Activated CD8-positive, alpha-beta memory T cell treated with anti-CD3 and anti-CD28 coated beads, Interleukin-2, amount 10 ng/mL, durations not matched to agents 7 days and 5 days (primary cell): Measurements from ENCODE around the gene PTPDC1. TPM values are rescaled to one million over a fixed set of nuclear protein-coding genes. Genes with fewer than 3 reads are reported as not detected.
"Not testable (repeated sequence)": the region's sequence is repeated elsewhere in the genome, so short reads cannot be mapped to it uniquely, and the experiment has no call there.

Source experiments
- ATAC-seq: fragments of 150-1000 bp; cut with Tn5 transposase; one replicate; pipeline ENCODE4 v1.10.0; 2021; ENCODE audit warnings: moderate library complexity
- CTCF ChIA-PET: fragments of 350-600 bp; sonication (Branson Sonifier 250); formaldehyde crosslinking; loops from one replicate; lab custom pipeline; 2021; ENCODE audit warnings: antibody characterized with exemption; lab: Charles Lee
- DNase-seq: peaks from one replicate; pipeline ENCODE4 v3.0.0-alpha.2; 2020
- H3K27ac Mint-ChIP-seq: one replicate; pipeline ENCODE4 v1.8.0; 2021; ENCODE audit warnings: mild to moderate bottlenecking, mixed read lengths
- H3K27me3 Mint-ChIP-seq: one replicate; pipeline ENCODE4 v1.8.0; 2021; ENCODE audit warnings: mixed read lengths
- H3K36me3 Mint-ChIP-seq: one replicate; pipeline ENCODE4 v1.8.0; 2021; ENCODE audit warnings: mild to moderate bottlenecking, mixed read lengths
- H3K4me1 Mint-ChIP-seq: one replicate; pipeline ENCODE4 v1.8.0; 2021; ENCODE audit warnings: mixed read lengths
- H3K4me3 Mint-ChIP-seq: one replicate; pipeline ENCODE4 v1.8.0; 2021; ENCODE audit warnings: mild to moderate bottlenecking, moderate library complexity, mixed read lengths
- H3K9me3 Mint-ChIP-seq: one replicate; pipeline ENCODE4 v1.8.0; 2022; ENCODE audit warnings: low read depth, mixed read lengths
- total RNA-seq, 2 experiments: library from RNA; stranded (reverse); gene quantifications; one replicate each; pipeline ENCODE4 v1.2.3, GENCODE V29; 2021

The PTPDC1 gene
- total RNA-seq, 2 experiments from 2014 or later = 5.2 to 6.5 TPM

DNA sequence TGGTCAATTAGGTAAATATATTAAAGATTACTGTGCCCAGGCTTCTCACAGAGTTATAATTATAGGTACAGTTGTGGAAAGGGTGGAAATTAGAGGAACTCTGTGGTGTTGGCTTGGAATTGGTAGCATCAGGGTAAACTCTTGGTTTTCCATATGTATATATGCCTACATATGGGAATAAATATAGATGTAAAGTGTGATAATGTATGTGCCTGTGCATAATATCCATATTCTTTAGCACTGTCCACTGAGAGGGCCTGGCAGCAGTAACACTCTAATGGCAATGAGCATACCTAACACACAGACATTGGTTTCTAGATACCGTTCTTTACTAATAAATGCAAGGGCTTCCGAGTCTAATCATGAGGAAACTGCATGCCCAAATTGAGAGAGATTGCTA lies 4.0 kb upstream of the PTPDC1 start:
- ATAC-seq (no peak), DNase-seq (no peak)
- CTCF ChIA-PET = no interaction called here
- H3K4me3 Mint-ChIP-seq = no peak overlapping the region
- H3K27ac Mint-ChIP-seq = no peak overlapping the region
- peaks cover 12% of the 10 kb centered on the region for H3K36me3 Mint-ChIP-seq
- H3K27me3 Mint-ChIP-seq = no peaks in the 10 kb centered on the region
- peaks cover 40% of the 10 kb centered on the region for H3K4me1 Mint-ChIP-seq
- no peaks in the 10 kb centered on the region for H3K9me3 Mint-ChIP-seq

DNA sequence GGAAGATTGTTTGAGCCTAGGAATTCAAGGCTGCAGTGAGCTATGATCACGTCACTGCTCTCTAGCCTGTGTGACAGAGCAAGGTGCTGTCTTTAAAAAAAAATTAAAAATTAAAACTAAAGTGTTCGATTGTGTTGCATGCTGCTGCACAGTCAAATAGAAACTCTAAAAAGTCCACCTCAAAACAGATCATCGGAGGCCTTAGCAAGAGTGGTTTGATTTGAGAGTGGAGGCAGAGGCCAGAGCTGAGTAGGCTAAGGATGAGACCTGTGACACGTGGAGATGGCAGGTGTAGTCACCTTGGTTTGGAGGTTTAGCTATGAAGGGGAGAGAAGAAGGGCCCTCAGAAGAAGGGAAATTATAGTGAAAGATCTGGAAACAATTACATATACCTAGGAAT lies 2.8 kb upstream of the PTPDC1 start:
- H3K9me3 Mint-ChIP-seq = no peaks in the 10 kb centered on the region
- peak; percentile 65 for ATAC-seq

DNA sequence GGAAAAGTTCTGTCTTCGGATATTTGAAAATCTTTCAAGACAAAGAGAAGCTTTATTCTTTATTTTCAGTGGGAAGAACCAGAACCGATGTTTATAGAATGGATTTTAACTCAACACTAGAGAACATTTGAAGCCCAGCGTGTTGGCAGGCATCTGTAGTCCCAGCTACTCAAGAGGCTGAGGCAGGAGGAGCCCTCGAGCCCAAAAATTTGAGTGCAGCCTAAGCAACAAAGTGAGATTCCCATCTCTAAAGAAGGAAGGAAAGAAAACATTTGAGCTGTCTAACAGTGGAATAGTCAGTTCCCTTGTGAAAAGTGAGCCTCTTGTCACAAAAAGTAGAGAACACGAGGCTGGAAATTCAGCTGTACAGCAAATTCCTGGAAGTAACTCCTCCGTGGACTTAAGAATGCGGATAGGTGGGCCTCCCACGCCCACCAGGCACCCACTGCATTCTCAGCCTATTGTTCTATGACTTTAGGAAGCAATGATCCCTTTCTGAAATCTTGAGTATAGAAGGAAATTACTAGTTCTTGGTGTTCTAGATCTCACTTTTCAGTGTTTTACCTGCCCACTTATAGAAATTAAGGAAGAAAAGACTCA lies 2.3 kb upstream of the PTPDC1 start:
- CTCF ChIA-PET = interaction anchor here (0.5 to 1.4 kb wide), 4 partner anchors 91 to 520 kb away, joined by 3 read pairs; no protein-coding TSS in a partner anchor
- ATAC-seq = no peak
- peaks cover 40% of the 10 kb centered on the region for H3K4me1 Mint-ChIP-seq
- peaks cover 17% of the 10 kb centered on the region for H3K36me3 Mint-ChIP-seq
- no peak overlapping the region for H3K4me3 Mint-ChIP-seq
- peak overlapping the region; percentile 8 for H3K27ac Mint-ChIP-seq
- H3K27me3 Mint-ChIP-seq = no peaks in the 10 kb centered on the region
- DNase-seq = no peak
- no peaks in the 10 kb centered on the region for H3K9me3 Mint-ChIP-seq

More for the DNA sequence above, 2.8 kb upstream of the PTPDC1 start:
- CTCF ChIA-PET = interaction anchor here (0.5 to 0.6 kb wide), 2 partner anchors 132 to 521 kb away, joined by 3 read pairs; no protein-coding TSS in a partner anchor
- no peak for DNase-seq
- Mint-ChIP-seq H3K27me3 (no peaks in the 10 kb centered on the region), H3K27ac (no peak overlapping the region), H3K36me3 (peaks cover 14% of the 10 kb centered on the region), H3K4me1 (peaks cover 40% of the 10 kb centered on the region), H3K4me3 (no peak overlapping the region)

DNA sequence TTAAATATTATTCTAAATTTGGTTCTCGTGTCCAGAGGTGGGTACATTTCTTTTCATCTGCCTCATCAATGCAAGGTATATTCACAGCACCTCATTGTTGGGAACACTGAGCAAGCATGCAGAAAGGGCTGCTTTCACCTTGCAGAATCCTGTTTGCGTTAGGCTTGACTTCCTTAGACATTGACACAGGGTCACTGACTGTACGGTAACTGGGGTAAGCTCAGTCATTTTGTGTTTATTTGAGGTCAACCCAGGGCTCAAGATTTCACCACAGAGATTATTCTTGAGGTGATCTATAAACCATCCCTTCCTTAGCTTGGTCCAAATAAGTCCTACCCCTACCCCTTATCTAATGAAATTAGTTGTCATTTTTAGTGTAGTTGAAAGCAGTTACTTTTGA lies 1.7 kb upstream of the PTPDC1 start:
- H3K27me3 Mint-ChIP-seq = no peaks in the 10 kb centered on the region
- ATAC-seq (peak; percentile 72), DNase-seq (peak; percentile 51)
- peak overlapping the region; percentile 37 for H3K4me3 Mint-ChIP-seq
- H3K9me3 Mint-ChIP-seq = no peaks in the 10 kb centered on the region
- H3K36me3 Mint-ChIP-seq = peaks cover 17% of the 10 kb centered on the region
- peaks cover 40% of the 10 kb centered on the region for H3K4me1 Mint-ChIP-seq
- CTCF ChIA-PET = interaction anchor here (0.6 to 1.4 kb wide), 3 partner anchors 91 to 167 kb away, joined by 3 to 4 read pairs (median 3); no protein-coding TSS in a partner anchor
- H3K27ac Mint-ChIP-seq = peak overlapping the region; percentile 78

DNA sequence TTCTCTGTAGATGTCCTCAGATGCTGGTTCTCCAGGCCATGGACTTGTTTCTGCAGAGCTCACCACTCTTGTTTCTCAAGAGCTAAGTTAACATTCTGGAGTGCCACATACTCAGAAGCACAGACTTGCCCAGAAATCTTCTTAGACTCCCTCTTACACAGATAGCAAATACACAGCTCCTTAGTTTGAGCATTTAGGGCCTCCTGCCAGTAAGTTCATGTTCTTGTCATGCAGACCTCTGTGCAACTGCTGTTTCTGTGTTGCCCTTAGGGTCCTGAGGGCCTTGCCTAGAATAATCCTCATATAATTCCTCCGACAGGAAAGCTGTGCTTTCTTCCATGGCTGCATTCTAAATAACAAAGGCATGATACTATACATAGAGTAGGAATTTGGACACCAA lies 1.3 kb upstream of the PTPDC1 start:
- peaks cover 40% of the 10 kb centered on the region for H3K4me1 Mint-ChIP-seq
- H3K27me3 Mint-ChIP-seq = no peaks in the 10 kb centered on the region
- CTCF ChIA-PET = interaction anchor here (0.7 to 1.4 kb wide), 2 partner anchors 90 to 131 kb away, joined by 3 to 4 read pairs; no protein-coding TSS in a partner anchor
- DNase-seq = no peak
- H3K27ac Mint-ChIP-seq = peak overlapping the region; percentile 78
- peak; percentile 45 for ATAC-seq
- no peaks in the 10 kb centered on the region for H3K9me3 Mint-ChIP-seq
- peaks cover 16% of the 10 kb centered on the region for H3K36me3 Mint-ChIP-seq
- H3K4me3 Mint-ChIP-seq = peak overlapping the region; percentile 37

DNA sequence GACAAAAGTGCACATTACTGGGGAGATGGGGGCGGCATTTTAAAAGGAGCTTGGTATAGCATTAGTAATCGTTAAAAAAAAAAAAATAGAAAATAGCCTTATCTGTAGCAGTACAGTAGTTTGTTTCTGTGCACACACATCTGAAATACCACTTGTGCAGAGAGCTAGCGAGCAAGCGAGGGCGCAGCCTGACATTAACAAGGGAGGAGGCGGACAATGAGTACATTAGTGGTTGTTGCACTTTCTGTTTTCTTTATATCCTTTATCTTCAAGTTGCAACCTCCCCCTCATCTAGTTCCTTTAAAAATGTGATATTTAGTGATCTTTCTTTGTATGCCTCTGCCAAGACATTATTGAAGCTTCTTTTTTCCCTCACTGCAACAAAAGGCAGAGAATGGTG lies 880 bp upstream of the PTPDC1 start:
- H3K27ac Mint-ChIP-seq = peak overlapping the region; percentile 78
- ATAC-seq = peak; percentile 43
- peak overlapping the region; percentile 37 for H3K4me3 Mint-ChIP-seq
- CTCF ChIA-PET = interaction anchor here (1.4 kb wide), 1 partner anchor 90 kb away, joined by 3 read pairs; no protein-coding TSS in a partner anchor
- H3K4me1 Mint-ChIP-seq = peaks cover 40% of the 10 kb centered on the region
- no peak for DNase-seq
- H3K27me3 Mint-ChIP-seq = no peaks in the 10 kb centered on the region
- H3K9me3 Mint-ChIP-seq = no peaks in the 10 kb centered on the region
- H3K36me3 Mint-ChIP-seq = peaks cover 16% of the 10 kb centered on the region

DNA sequence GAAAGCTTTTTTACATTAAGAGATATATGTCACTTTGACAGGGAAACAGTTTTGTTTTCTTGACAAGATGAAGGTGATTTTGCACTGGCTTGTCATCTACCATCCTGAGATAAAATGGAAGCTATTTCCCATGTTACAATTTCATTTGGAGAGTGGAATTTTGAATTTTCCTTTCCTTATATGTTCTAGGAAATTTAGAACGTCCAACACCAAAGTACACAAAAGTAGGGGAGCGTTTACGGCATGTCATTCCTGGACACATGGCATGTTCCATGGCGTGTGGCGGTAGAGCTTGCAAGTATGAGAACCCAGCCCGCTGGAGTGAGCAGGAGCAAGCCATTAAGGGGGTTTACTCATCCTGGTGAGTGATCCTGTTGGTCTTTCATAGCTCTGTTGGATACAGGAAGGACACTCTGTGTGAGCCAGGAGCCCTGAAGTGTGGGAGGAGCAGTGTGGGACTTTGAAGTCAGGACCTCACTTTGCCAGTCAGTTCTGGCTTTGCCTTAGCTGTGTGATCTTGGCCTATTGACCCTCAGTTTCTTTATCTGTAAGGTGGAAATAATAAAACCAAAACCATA lies 887 bp downstream of the PTPDC1 start:
- Mint-ChIP-seq H3K9me3 (no peaks in the 10 kb centered on the region), H3K27me3 (no peaks in the 10 kb centered on the region), H3K36me3 (peaks cover 10% of the 10 kb centered on the region), H3K27ac (no peak overlapping the region), H3K4me1 (peaks cover 32% of the 10 kb centered on the region), H3K4me3 (no peak overlapping the region)
- ATAC-seq (no peak), DNase-seq (no peak)
- CTCF ChIA-PET = interaction anchor here (1.5 kb wide), 1 partner anchor 128 kb away, joined by 4 read pairs; no protein-coding TSS in a partner anchor

DNA sequence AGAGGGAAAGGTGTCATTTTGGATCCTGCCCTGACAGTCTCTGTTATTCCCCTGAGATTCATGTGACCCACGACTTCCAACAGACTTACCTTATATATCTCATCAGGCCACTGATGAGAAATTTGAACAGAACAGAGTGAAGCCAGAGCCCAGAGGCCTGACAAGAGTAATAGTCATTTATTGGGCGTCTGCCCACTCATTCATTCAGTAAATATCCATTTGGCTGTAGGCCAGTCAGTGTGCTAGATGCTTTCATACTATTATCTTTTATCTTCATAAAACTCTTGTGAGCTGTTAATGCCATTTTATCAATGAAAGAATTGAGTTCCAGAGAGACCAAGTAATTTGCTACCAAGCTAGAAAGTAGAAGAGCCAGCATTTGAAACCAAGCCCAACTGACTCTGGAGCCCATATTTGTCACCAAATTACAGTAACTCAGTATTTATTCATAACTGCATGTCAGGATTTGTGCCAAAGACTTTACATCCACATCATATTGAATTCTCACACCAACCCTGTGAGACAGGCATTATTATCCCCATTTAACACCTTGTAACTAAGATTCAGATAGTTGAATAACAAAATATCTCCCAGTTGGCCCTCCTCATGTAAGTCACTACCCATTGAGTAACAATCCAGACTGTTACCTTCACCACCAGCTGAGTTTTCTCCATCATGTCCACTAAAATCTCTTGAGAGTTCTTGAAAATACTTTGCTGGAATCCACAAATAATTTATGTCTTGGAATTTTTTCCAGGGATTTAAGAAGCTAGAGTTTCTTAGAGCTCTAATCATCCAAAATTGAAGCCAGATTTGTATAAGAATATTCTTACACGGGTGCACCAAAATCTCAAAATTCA lies 2.5 kb downstream of the PTPDC1 start:
- Mint-ChIP-seq H3K4me1 (peaks cover 24% of the 10 kb centered on the region), H3K27ac (no peak overlapping the region), H3K4me3 (no peak overlapping the region), H3K27me3 (no peaks in the 10 kb centered on the region), H3K9me3 (no peaks in the 10 kb centered on the region), H3K36me3 (peaks cover 5% of the 10 kb centered on the region)
- DNase-seq (no peak), ATAC-seq (no peak)
- CTCF ChIA-PET = interaction anchor here (1.4 kb wide), 1 partner anchor 91 kb away, joined by 3 read pairs; no protein-coding TSS in a partner anchor

DNA sequence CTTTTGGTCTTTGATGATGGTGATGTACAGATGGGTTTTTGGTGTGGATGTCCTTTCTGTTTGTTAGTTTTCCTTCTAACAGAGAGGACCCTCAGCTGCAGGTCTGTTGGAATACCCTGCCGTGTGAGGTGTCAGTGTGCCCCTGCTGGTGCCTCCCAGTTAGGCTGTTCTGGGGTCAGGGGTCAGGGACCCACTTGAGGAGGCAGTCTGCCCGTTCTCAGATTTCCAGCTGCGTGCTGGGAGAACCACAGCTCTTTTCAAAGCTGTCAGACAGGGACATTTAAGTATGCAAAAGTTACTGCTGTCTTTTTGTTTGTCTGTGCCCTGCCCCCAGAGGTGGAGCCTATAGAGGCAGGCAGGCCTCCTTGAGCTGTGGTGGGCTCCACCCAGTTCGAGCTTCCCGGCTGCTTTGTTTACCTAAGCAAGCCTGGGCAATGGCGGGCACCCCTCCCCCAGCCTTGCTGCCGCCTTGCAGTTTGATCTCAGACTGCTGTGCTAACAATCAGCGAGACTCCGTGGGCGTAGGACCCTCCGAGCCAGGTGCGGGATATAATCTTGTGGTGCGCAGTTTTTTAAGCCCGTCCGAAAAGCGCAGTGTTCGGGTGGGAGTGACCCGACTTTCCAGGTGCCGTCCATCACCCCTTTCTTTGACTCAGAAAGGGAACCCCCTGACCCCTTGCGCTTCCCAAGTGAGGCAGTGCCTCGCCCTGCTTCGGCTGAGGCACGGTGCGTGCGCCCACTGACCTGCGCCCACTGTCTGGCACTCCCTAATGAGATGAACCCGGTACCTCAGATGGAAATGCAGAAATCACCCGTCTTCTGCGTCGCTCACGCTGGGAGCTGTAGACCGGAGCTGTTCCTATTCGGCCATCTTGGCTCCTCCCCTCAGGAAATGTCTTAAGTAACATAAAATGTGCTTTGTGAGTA lies 10.2 kb downstream of the PTPDC1 start:
- not testable (repeated sequence) for H3K27ac Mint-ChIP-seq, H3K9me3 Mint-ChIP-seq, ATAC-seq, H3K4me1 Mint-ChIP-seq, DNase-seq, H3K4me3 Mint-ChIP-seq, H3K27me3 Mint-ChIP-seq, H3K36me3 Mint-ChIP-seq
- CTCF ChIA-PET = interaction anchor here (1.5 kb wide), 1 partner anchor 28 kb away, joined by 3 read pairs; no protein-coding TSS in a partner anchor

DNA sequence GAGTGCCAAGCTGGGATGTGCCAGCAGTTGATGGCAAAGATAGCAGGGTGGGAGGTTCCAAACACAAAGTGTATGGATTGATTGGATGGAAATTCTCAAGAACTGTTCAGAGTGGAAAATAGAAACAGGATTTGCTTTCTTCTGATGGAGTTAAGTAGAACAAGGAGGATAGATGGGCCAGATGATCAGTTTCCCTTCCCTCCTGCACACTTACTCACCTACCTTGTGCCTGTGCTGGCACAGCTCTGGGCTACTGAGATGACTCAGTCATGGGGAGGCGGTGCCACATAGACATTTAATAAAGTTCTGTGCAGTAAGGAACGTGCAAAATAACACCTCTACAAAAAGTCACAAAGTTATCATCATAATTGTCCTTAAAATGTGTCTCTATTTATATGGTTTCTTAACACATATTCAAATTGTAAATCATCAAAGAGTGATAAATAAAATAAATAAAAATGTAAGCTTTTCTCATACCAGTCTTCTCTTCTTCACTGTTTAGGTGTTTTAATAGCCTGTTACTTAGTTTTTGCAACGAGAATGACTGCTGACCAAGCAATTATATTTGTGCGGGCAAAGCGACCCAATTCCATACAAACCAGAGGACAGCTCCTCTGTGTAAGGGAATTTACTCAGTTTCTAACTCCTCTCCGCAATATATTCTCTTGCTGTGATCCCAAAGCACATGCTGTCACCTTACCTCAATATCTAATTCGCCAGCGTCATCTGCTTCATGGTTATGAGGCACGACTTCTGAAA lies 12.7 kb downstream of the PTPDC1 start:
- Mint-ChIP-seq H3K4me3 (no peak overlapping the region), H3K4me1 (peaks cover 9% of the 10 kb centered on the region), H3K9me3 (no peaks in the 10 kb centered on the region), H3K27me3 (no peaks in the 10 kb centered on the region), H3K36me3 (peaks cover 8% of the 10 kb centered on the region), H3K27ac (no peak overlapping the region)
- CTCF ChIA-PET = no interaction called here
- DNase-seq = no peak
- ATAC-seq = no peak

DNA sequence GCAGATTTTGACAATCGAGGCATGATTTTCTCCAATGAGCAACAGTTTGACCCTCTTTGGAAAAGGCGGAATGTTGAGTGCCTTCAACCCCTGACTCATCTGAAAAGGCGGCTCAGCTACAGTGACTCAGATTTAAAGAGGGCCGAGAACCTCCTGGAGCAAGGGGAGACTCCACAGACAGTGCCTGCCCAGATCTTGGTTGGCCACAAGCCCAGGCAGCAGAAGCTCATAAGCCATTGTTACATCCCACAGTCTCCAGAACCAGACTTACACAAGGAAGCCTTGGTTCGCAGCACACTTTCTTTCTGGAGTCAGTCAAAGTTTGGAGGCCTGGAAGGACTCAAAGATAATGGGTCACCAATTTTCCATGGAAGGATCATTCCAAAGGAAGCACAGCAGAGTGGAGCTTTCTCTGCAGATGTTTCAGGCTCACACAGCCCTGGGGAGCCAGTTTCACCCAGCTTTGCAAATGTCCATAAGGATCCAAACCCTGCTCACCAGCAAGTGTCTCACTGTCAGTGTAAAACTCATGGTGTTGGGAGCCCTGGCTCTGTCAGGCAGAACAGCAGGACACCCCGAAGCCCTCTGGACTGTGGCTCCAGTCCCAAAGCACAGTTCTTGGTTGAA lies 13.6 kb downstream of the PTPDC1 start:
- Mint-ChIP-seq H3K9me3 (no peaks in the 10 kb centered on the region), H3K27me3 (no peaks in the 10 kb centered on the region), H3K4me1 (peaks cover 9% of the 10 kb centered on the region), H3K4me3 (no peak overlapping the region), H3K36me3 (peaks cover 9% of the 10 kb centered on the region), H3K27ac (no peak overlapping the region)
- CTCF ChIA-PET = no interaction called here
- DNase-seq (no peak), ATAC-seq (no peak)
